Measurements from ENCODE around the gene TUBB.
"Not testable (repeated sequence)": the region's sequence is repeated elsewhere in the genome, so short reads cannot be mapped to it uniquely, and the experiment has no call there.

TUBB gene

GRCh38 chr6:30741789-30742315, 21.7 kb downstream of the TUBB start:
- no peak for DNase-seq

- peak; percentile 97 for DNase-seq
Observed at GRCh38 chr6:30742316-30743098, 22.4 kb downstream of the TUBB start, which contains the start of gene FLOT1. FLOT1 (minus strand) TSS chr6:30742687; CDS start chr6:30742189, 498 bp downstream.

GRCh38 chr6:30743099-30744053, 23.2 kb downstream of the TUBB start:
- DNase-seq: no peak

GRCh38 chr6:30744054-30744805, 24.1 kb downstream of the TUBB start, which contains the start of gene IER3:
IER3 (minus strand) TSS chr6:30744547; CDS start chr6:30744518, 29 bp downstream.
- DNase-seq: peak; percentile 67

- no peak for DNase-seq
Observed at GRCh38 chr6:30747300-30747687, 27.1 kb downstream of the TUBB start.

GRCh38 chr6:30747902-30748769, 28.0 kb downstream of the TUBB start:
- no peak for DNase-seq

- no peak for DNase-seq
Observed at GRCh38 chr6:30748851-30749540, 28.8 kb downstream of the TUBB start.

- no peak for DNase-seq
Observed at GRCh38 chr6:30749554-30750378, 29.6 kb downstream of the TUBB start.

- DNase-seq: no peak
Observed at GRCh38 chr6:30750379-30750668, 30.2 kb downstream of the TUBB start.

GRCh38 chr6:30752157-30752927, 32.2 kb downstream of the TUBB start:
- peak; percentile 61 for DNase-seq

- no peak for DNase-seq
Observed at GRCh38 chr6:30754631-30755030, 34.5 kb downstream of the TUBB start.

- DNase-seq: not testable (repeated sequence)
Observed at GRCh38 chr6:30756405-30757003, 36.4 kb downstream of the TUBB start.

GRCh38 chr6:30757261-30757904, 37.2 kb downstream of the TUBB start:
- no peak for DNase-seq

- no peak for DNase-seq
Observed at GRCh38 chr6:30759575-30760239, 39.6 kb downstream of the TUBB start.

- no peak for DNase-seq
Observed at GRCh38 chr6:30760549-30760948, 40.4 kb downstream of the TUBB start.

- DNase-seq: no peak
Observed at GRCh38 chr6:30761791-30762429, 41.8 kb downstream of the TUBB start.

- no peak for DNase-seq
Observed at GRCh38 chr6:30763155-30763617, 43.0 kb downstream of the TUBB start.

All from NCI-H69 (cell line).